GOT3 (cell line): ENCODE results near the gene FTO.
"Not testable (repeated sequence)": the region's sequence is repeated elsewhere in the genome, so short reads cannot be mapped to it uniquely, and the experiment has no call there.

Experiments
- DNase-seq: peaks from one replicate; lab custom pipeline; 2025; ENCODE audit warnings: mixed read lengths; lab: John Stamatoyannopoulos, UW

The FTO gene

GRCh38 chr16:53864819-53865493, 161.0 kb downstream of the FTO start:
- DNase-seq = no peak

DNA sequence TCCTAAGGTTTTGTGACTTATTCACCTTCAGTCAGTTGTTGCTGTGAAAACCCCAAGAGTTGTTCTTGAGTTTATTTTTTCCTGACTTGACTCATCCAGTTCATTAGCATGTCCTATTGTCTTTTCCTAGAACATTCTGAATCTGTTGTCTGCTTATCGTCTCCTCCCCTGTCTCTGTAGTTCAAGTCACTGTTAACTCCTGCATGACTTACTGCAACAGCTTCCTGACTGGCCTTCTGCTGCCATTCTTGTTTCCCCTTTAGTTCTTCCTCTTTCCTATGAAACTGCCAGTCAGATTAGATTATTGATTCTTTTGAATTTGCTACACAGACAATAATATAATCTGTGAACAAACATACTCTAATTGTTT, 161.5 kb downstream of the FTO start:
- DNase-seq = no peak

- no peak for DNase-seq
Measured at GRCh38 chr16:53866520-53866919, 162.6 kb downstream of the FTO start.

DNA sequence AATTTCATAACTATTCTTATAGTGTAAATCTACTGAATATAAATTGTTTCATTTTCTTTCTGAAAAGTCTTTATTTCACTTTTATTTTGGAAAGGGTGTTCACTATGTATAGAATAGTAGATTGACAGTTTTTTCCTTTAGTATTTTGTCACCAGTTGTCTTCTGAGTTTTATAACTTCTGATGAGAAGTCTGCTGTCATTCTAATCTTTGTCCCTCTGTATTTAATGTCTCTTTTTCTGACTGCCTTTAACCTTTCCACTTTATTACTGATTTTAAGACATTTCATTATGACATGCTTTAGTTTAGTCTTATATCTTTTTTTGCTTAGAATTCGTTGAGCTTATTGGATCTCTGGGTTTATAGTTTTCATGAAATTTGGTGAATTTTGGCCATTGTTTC, 166.9 kb downstream of the FTO start:
- DNase-seq = no peak

DNA sequence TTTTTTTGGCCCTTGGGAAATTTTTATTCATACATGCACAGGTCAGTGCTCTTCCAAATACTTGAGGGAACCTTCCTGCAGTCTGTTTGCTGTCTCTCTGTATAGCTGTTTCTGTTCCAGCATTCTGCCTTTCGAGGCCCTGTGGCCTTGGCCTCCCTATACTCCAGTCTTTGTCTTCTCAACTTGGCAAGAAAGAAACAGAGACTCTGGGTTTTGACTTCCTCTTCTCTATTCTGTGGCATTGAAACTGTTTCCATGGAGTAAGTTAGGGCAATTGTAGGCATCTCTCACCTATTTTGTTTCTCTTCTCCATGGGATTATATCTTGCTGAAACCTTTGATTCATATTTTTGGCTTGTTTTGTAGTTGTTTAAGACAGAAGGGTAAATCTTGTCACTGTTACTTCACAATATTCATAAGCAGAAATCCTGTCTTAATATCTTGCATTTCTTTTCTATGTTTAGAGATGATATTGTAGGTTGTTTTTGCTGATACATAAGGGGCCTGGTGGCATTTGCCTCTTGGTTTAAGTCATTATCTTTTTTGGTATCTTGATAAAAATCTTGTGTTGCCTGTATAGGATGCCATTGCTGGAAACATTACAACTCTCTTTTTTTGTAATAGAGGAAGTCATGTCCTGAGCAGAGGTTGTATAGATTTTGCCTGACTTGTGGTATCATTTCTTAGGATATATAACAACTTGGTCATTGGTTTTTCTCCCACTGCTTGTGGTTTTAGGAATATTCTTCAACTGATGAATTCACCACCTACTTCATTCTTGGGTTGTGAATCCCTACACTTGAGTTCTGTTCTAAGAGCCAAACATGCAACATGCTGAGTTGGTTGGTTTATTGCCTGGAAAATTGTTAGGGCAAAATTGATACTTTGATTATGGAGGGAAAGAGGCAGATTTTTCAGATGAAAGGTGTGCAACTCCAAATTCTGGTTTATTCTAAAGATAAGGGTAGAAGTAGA, 168.6 kb downstream of the FTO start:
- DNase-seq = no peak

GRCh38 chr16:53876811-53877210, 172.9 kb downstream of the FTO start:
- DNase-seq = no peak

- no peak for DNase-seq
Measured at GRCh38 chr16:53878216-53878615, 174.3 kb downstream of the FTO start.

- DNase-seq = no peak
Measured at GRCh38 chr16:53881371-53881770, 177.4 kb downstream of the FTO start.

DNA sequence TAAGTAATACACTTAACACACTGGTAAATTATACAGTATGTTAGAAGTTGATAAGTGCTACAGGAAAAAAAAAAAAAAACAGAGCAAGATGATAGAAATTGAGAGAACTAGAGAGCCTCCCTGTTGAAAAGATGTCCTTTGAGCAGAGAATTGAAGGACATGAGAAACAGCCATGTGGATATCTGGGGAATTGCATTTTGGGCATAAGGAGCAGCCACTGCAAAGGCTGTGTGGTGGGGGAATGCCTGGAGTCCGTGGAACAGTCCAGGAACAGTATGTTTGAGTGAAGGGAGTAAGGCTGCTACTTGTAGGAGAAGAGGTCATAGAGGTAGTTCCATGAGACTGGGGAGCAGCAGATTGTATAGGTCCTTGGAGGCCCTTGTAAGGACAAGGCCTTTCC, 178.4 kb downstream of the FTO start:
- no peak for DNase-seq

DNA sequence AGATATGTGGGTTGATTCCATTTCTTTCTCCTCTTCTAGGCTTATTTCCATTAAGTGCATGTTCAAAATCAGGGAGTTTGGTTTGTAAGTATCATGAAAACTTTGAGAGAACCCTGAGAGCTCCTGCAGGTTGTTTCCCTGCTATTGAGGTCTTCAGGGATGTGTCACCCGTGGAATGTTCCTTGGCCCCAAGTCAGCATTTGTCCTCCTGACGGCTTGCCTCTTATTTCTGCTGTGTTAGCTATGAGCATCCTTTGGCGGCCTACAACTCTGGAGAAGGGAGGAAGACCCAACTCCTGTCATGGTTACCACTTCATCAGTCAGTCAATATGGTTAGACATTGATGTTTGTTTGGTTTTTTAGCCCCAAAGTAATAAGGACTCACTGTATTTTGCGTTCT, 180.8 kb downstream of the FTO start:
- DNase-seq = no peak

DNA sequence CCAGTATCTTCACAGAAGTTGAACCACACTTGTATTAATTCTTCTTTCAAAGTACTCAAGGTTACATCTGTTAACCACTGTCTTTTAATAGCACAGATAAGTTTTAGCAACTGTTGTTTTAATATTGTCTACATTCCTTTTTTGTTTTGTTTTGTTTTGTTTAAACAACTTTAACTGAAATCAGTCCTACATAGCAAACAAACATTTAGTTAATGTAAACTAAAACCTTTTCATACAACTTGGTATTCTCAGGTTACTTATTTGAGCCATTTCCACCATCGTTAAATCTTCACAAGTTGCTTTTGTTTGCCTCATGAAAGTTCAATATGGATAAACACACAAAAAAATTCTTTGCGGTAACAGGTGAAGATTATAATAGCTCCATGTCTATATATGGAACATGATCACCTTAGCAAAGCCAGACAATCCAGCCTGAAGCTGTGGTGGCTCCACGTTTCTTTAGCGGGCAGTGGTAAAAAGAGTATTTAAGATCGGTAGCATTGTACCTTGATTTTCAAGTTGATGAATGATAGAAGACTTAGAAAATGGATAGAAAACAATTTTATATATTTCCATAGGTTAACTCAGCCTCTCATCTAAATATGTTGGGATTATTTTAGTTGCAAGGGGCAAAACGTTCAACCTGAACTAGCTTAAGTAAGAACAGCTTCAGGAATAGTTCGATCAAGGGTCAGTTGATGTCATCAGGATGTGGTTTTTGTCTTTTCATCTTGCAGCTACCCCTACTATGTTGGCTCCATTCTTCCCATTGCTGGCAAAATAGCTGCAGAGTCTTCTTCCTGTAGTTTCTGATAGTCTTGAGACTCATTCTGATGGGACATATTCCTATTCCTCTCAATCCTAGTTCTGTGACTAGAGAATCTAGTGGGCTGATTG, 182.8 kb downstream of the FTO start:
- no peak for DNase-seq

- DNase-seq = no peak
Measured at GRCh38 chr16:53888222-53888621, 184.3 kb downstream of the FTO start.

GRCh38 chr16:53890877-53891276, 186.9 kb downstream of the FTO start:
- DNase-seq = not testable (repeated sequence)

DNA sequence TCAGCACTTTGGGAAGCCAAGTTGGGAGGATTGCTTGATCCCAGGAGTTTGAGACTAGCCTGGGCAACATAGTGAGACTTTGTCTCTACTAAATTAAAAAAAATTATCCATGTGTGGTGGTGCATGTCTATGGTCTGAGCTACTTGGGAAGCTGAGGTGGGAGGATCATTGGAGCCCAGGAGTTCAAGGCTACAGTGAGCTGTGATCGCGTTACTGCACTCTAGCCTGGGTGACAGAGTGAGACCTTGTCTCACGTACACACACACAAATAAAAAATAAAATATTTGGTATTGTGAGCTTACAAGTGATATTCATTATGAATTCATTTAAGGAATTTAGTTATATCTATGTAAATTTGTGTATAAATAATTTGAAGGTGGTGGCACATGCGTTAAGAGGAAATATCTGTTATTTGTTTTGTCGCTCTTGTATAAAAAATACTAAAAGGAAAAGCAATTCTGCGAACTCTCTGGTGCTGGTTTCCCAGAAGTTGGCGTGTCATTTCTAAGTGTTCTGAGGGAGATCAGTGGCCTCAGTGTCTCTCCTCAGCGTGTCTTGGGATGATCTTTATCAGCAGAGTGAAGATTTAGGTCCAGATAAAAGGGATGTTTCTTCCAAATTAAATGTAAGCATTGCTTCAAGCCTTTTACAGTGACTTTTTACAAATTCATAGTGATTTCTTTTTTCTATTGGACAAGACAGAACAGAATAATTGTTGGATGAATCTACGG, 187.6 kb downstream of the FTO start:
- no peak for DNase-seq

DNA sequence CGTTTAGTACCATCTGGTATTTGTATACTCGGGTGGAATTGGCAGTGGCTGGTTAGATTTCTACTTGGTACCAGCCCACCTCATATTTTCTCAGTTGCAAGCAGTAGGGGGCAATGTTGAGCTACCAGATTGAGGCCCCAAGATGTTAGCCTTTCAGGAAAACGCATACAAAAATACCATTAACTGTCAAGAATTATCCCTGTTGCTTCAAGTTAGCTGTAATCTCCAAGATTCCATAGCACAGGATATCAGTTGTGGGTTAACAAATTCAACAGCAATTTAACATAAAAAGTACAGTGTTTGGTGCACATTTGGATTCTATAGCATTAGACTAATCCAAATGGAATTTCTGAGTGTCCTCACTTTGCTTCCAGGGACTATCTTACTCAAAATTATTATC, 188.2 kb downstream of the FTO start:
- no peak for DNase-seq

DNA sequence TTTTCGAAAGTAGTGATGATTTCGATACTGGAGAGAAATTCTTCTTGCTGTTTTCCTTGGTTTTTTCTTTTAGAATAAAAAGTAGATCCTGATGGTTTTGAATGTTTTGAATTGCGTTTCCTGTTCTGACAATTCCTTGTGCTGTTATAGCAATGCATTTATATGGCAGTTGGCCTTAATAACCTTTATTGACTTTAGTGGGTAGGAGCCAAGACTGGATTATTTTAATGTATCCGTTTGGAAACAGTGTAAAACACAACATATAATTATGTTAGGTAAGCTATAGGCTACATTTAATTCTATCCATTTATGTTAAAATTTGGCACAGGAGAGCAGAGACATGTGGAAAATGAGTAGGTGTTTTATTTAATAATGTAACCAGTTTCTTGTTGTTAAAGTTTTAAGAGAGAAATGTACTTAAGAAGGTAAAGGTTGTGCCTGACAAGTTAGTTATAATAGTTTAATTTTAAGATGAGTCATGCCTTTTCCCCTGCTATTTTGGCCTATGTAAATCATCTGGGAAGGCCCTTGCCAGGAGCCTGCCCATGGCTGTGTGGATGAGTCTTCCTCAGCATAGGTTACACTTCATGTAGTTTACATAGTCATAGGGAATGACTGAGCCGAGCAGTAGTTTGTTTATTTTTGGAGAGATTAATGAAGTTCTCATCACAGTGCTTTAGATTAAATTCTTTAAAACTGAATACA, 189.9 kb downstream of the FTO start:
- DNase-seq = no peak

DNA sequence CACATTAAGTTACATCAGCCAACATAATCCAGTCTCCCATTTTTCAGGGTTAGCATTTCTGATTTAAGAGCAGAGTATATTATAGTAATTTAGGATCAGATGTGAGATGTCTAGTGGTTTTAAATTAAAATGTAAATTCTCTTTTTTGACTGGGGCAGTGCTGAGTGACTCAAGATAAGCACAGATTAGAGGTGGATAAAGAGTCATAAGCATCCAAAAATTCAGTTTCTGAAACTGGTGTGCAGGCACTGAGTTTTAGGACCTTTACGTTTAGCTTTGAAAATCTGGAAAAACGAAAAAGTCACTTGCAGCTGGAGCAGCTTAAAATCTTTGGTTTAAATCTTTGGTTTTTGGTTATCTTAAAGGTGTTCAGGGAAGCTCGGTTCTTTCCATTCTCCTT, 190.7 kb downstream of the FTO start:
- no peak for DNase-seq

DNA sequence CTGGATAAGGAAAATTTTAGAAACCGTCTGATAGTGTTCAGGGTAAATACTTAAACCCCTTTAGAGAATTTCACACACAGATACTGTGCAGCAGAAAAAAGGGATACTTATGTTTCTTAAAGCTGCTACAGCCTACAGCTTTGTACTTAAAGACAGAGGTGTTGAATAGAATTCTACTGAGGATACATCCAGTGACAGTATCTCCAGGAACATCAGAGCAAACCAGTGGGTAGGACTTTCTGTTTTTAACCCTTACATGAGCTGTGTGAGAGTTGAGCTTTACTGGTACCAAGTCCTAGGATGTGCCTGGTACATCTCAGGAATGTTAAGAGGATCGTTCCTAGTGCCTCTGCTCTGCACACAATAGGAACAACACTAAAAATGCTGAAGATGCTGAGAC, 191.5 kb downstream of the FTO start:
- no peak for DNase-seq

DNA sequence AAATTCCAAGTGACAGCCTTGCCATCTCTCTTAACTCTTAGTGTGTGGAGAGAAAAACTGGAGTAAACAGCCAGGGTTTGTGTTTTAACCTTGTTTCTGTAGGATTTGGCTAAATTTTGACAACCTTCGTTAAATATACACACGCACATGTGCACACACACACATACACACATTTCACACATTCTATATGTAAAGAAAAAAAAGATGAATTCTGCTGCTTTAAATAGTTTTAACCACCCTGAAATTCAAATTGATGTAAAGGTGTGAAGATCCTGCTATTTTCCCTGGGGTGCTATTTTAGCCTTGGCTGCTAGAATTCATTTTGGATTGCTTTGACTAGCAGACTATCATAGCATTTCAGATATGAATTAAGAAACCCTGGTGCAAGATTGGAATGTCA, 191.9 kb downstream of the FTO start:
- DNase-seq = no peak

- no peak for DNase-seq
Measured at GRCh38 chr16:53896722-53897121, 192.8 kb downstream of the FTO start.

DNA sequence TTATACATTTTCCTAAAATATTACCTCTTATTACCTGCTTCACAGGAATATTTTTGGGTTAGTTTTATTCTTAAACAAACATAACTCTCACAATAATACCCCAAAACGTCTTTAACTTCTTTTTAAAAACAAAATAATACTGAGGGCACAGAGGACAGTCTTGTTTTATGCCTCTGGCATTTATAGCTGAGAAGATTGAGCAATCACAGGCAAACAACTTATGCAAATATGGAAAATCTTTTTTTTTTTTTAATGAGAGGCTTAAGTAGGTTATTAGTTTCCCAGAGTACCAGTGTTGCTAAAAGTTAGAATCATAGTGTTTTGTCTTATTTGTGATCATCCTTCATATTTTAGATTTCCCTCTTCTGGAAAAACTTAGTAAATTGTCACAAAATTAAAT, 195.0 kb downstream of the FTO start:
- no peak for DNase-seq
